Measurements from ENCODE around the gene NBEA.

GRCh38 chr13:35225582-35225981 is 283.5 kb downstream of the NBEA start:
- TF ChIP-seq ZNF239 (tag by site-specific recombination; IDR thresholded peaks at IDR 0.05): no peak
- no peak for TF ChIP-seq ZNF350 (tag by site-specific recombination; IDR thresholded peaks at IDR 0.05)
- TF ChIP-seq ZNF121 (tag by site-specific recombination; IDR thresholded peaks at IDR 0.05): no peak
- TF ChIP-seq, protein P1, sequence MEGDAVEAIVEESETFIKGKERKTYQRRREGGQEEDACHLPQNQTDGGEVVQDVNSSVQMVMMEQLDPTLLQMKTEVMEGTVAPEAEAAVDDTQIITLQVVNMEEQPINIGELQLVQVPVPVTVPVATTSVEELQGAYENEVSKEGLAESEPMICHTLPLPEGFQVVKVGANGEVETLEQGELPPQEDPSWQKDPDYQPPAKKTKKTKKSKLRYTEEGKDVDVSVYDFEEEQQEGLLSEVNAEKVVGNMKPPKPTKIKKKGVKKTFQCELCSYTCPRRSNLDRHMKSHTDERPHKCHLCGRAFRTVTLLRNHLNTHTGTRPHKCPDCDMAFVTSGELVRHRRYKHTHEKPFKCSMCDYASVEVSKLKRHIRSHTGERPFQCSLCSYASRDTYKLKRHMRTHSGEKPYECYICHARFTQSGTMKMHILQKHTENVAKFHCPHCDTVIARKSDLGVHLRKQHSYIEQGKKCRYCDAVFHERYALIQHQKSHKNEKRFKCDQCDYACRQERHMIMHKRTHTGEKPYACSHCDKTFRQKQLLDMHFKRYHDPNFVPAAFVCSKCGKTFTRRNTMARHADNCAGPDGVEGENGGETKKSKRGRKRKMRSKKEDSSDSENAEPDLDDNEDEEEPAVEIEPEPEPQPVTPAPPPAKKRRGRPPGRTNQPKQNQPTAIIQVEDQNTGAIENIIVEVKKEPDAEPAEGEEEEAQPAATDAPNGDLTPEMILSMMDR (tag by site-specific recombination; IDR thresholded peaks at IDR 0.05): no peak
